Endothelial cell of umbilical vein (primary cell): ENCODE results near the gene RBM17. TPM values are rescaled to one million over a fixed set of nuclear protein-coding genes. Genes with fewer than 3 reads are reported as not detected.

Source experiments
- BruUV-seq: library from RNA; stranded (reverse); fragments of 400-500 nt; replicated peaks from 2 replicates; lab custom pipeline; 2021; lab: Mats Ljungman, UMichigan
- CTCF ChIA-PET: fragments of 300-600, 350-600 bp; sonication (Branson Sonifier 250); formaldehyde crosslinking; loops from one replicate; lab custom pipeline; 2021; ENCODE audit warnings: antibody characterized with exemption, inconsistent platforms; lab: Charles Lee
- POLR2A ChIA-PET: fragments of 300-600, 350-600 bp; sonication (Branson Sonifier 250); formaldehyde crosslinking; loops from one replicate; lab custom pipeline; 2021; ENCODE audit warnings: antibody characterized with exemption, inconsistent platforms; lab: Charles Lee
- DNase-seq: peaks from one replicate; pipeline ENCODE4 v3.0.0-alpha.2; 2011; ENCODE audit warnings: low read depth, low spot score
- FAIRE-seq: peaks from 2 replicates; lab custom pipeline; 2011; peaks lifted over from hg19 to GRCh38; lab: Jason Lieb, UNC
- H2AFZ ChIP-seq: 2 replicates; pipeline ENCODE4 v1.6.0; 2012; ENCODE audit warnings: low read depth, low read length, control low read depth, inconsistent platforms
- H3K27ac ChIP-seq: 2 replicates; pipeline ENCODE4 v1.5.1; 2011; ENCODE audit warnings: low read depth, mild to moderate bottlenecking, control low read depth, low read length, moderate library complexity; ENCODE audit not compliant: insufficient read depth
- H3K27me3 ChIP-seq, 2 experiments: 2 replicates each; pipeline versions ENCODE4 v1.6.0 to v1.6.1; 2011; ENCODE audit warnings: low read length in 2 of 2, mixed read lengths in 1 of 2; ENCODE audit not compliant: control insufficient read depth in 2 of 2, insufficient read depth in 2 of 2
- H3K36me3 ChIP-seq, 2 experiments: 2 replicates in 1 of 2; 3 replicates in 1 of 2; pipeline ENCODE4 v1.5.1; 2011; ENCODE audit warnings: low read length in 2 of 2, mild to moderate bottlenecking in 1 of 2, moderate library complexity in 1 of 2; ENCODE audit not compliant: control insufficient read depth in 2 of 2, insufficient read depth in 2 of 2; ENCODE audit errors: extremely low read depth in 1 of 2
- H3K4me1 ChIP-seq: 3 replicates; pipeline ENCODE4 v1.5.1; 2011; ENCODE audit warnings: mild to moderate bottlenecking, low read length; ENCODE audit not compliant: control insufficient read depth, insufficient read depth; ENCODE audit errors: extremely low read depth
- H3K4me2 ChIP-seq: 2 replicates; pipeline ENCODE4 v1.6.1; 2011; ENCODE audit warnings: low read length, control low read depth, mixed read lengths; ENCODE audit not compliant: insufficient read depth
- H3K4me3 ChIP-seq, 3 experiments: fragments of 200-600 bp in 1 of 3; sonication (generic), shearing (Covaris generic) in 1 of 3; replicated peaks in 1 of 3; 2 replicates each; pipeline ENCODE4 v1.5.1; 2011 to 2016; ENCODE audit warnings: control low read depth in 3 of 3, low read length in 3 of 3, mild to moderate bottlenecking in 2 of 3, inconsistent platforms in 1 of 3, low read depth in 1 of 3, moderate library complexity in 1 of 3; ENCODE audit not compliant: insufficient read depth in 1 of 3
- H3K79me2 ChIP-seq: 2 replicates; pipeline ENCODE4 v1.6.0; 2012; ENCODE audit warnings: low read length, inconsistent platforms; ENCODE audit not compliant: control insufficient read depth, insufficient read depth
- H3K9ac ChIP-seq: replicated peaks from 2 replicates; pipeline ENCODE3; 2011; ENCODE audit warnings: low read length, control low read depth; ENCODE audit not compliant: insufficient read depth; ENCODE audit errors: extremely low read depth
- H3K9me1 ChIP-seq: replicated peaks from 3 replicates; pipeline ENCODE4 v1.6.0; 2011; ENCODE audit warnings: mild to moderate bottlenecking, low read length; ENCODE audit not compliant: control insufficient read depth, insufficient read depth; ENCODE audit errors: extremely low read depth
- H3K9me3 ChIP-seq: replicated peaks from 2 replicates; pipeline ENCODE4 v1.5.1; 2012; ENCODE audit warnings: low read length, inconsistent platforms; ENCODE audit not compliant: control insufficient read depth, insufficient read depth
- H4K20me1 ChIP-seq: replicated peaks from 2 replicates; pipeline ENCODE3; 2011; ENCODE audit warnings: mild to moderate bottlenecking, low read length; ENCODE audit not compliant: control insufficient read depth, insufficient read depth; ENCODE audit errors: extremely low read depth
- CTCF ChIP-seq, 2 donors: IDR thresholded peaks; 1 replicate in 1 of 2; 2 replicates in 1 of 2; pipeline ENCODE4 v1.5.1; 2011; ENCODE audit warnings: low read length in 2 of 2, mild to moderate bottlenecking in 2 of 2, moderate library complexity in 2 of 2, control low read depth in 1 of 2, inconsistent platforms in 1 of 2, low read depth in 1 of 2; ENCODE audit not compliant: insufficient read depth in 1 of 2; ENCODE audit errors: extremely low read depth in 1 of 2
- EZH2 ChIP-seq: IDR thresholded peaks from 2 replicates; pipeline ENCODE4 v1.6.1; 2012; ENCODE audit warnings: borderline replicate concordance, low read depth, mild to moderate bottlenecking, moderate library complexity, low read length, inconsistent platforms; ENCODE audit not compliant: severe bottlenecking
- FOS ChIP-seq: IDR thresholded peaks from 2 replicates; pipeline ENCODE4 v1.6.1; 2011; ENCODE audit warnings: mild to moderate bottlenecking, low read length, moderate library complexity, borderline replicate concordance; ENCODE audit not compliant: insufficient read depth
- GATA2 ChIP-seq: IDR thresholded peaks from 2 replicates; pipeline ENCODE4 v1.7.0; 2011; ENCODE audit warnings: low read depth, mild to moderate bottlenecking, moderate library complexity, mixed read lengths, low read length; ENCODE audit not compliant: insufficient read length, insufficient read depth
- JUN ChIP-seq: IDR thresholded peaks from 2 replicates; pipeline ENCODE4 v1.6.1; 2011; ENCODE audit warnings: borderline replicate concordance, low read depth; ENCODE audit not compliant: insufficient read length, insufficient read depth
- MYC ChIP-seq: IDR thresholded peaks from one replicate; pipeline ENCODE4 v1.6.1; 2011; ENCODE audit warnings: mild to moderate bottlenecking, low read depth, low read length
- POLR2A ChIP-seq: IDR thresholded peaks from 2 replicates; pipeline ENCODE4 v1.6.1; 2012; ENCODE audit warnings: low read depth, mild to moderate bottlenecking, control low read depth, low read length
- POLR2AphosphoS5 ChIP-seq: IDR thresholded peaks from 2 replicates; pipeline ENCODE4 v1.6.1; 2012; ENCODE audit warnings: low read depth, mild to moderate bottlenecking, control low read depth, low read length, moderate library complexity; ENCODE audit not compliant: insufficient read depth
- dilution Hi-C: fragments of 300-500 bp; cut with MboI; formaldehyde crosslinking; loops from one replicate; pipeline ENCODE4 v1.15.0; 2019; ENCODE audit warnings: low sequenced_read_pairs; ENCODE audit not compliant: extremely low pct_ligation_motif_present
- intact Hi-C: fragments of 100-400 bp; cut with micrococcal nuclease; formaldehyde crosslinking; loops from one replicate; pipeline ENCODE4 v1.10.0; 2022
- polyA plus RNA-seq, 4 experiments: library from polyadenylated mRNA; depleted of rRNA in 3 of 4; stranded (reverse) in 3 of 4; unstranded in 1 of 4; fragments of >200 nt; gene quantifications; 2 replicates each; pipeline versions ENCODE4 v1.2.1 to v1.2.3, GENCODE V29; 2011 to 2012; ENCODE audit warnings: missing spikeins in 1 of 4
- total RNA-seq: library from RNA; stranded (reverse); gene quantifications from 2 replicates; pipeline ENCODE4 v1.2.3, GENCODE V29; 2021
- TF ChIP-seq, protein P1 (sequence below): IDR thresholded peaks from 2 replicates; pipeline ENCODE4 v1.6.1; 2011; ENCODE audit not compliant: insufficient read depth, insufficient read length

Gene RBM17
- total and polyA plus RNA-seq, 2 donors (not counting 3 experiments of a cell fraction or from before 2014, with no cell fraction given): 23.1 to 148 TPM

- no peaks in the 10 kb centered on the region for H4K20me1 ChIP-seq
- TF ChIP-seq CTCF (IDR thresholded peaks at IDR 0.05; ENCODE audit: extremely low read depth in 1 of 2, insufficient read depth in 1 of 2, low read depth in 1 of 2, low read length in 2 of 2): no peak
- TF ChIP-seq, protein P1, sequence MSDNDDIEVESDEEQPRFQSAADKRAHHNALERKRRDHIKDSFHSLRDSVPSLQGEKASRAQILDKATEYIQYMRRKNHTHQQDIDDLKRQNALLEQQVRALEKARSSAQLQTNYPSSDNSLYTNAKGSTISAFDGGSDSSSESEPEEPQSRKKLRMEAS: no peak
- intact Hi-C loops: no loop called here
- no peaks in the 10 kb centered on the region for H3K79me2 ChIP-seq
- ChIA-PET CTCF (no interaction called here), POLR2A (no interaction called here)
- FAIRE-seq: no peak
- peaks cover 5% of the 10 kb centered on the region for H3K4me1 ChIP-seq
- no peaks in the 10 kb centered on the region for H3K9me1 ChIP-seq
- dilution Hi-C loops: no loop called here
- H3K4me3 ChIP-seq: no peak overlapping the region
- H3K27me3 ChIP-seq: peaks cover 3 to 4% of the 10 kb centered on the region in 2 experiments
- H3K4me2 ChIP-seq: no peak overlapping the region
- no peak overlapping the region for H2AFZ ChIP-seq
- no peak for DNase-seq
- no peaks in the 10 kb centered on the region for H3K36me3 ChIP-seq
- BruUV-seq: no TSS peak
- H3K27ac ChIP-seq: no peak overlapping the region
- H3K9ac ChIP-seq: no peak overlapping the region
- no peaks in the 10 kb centered on the region for H3K9me3 ChIP-seq
Measured at GRCh38 chr10:6048281-6049030, 40.4 kb upstream of the RBM17 start.

GRCh38 chr10:6049031-6049400 lies 39.8 kb upstream of the RBM17 start:
- intact Hi-C loops: no loop called here
- dilution Hi-C loops: no loop called here
- CTCF ChIA-PET: interaction anchor here (1.2 kb wide), 1 partner anchor 353 kb away, joined by 3 read pairs; no protein-coding TSS in a partner anchor

More at GRCh38 chr10:6049031-6049400, 39.8 kb upstream of the RBM17 start:
- TF ChIP-seq FOS: no peak
- no peak for TF ChIP-seq JUN
- no peak for TF ChIP-seq MYC
- no peak for TF ChIP-seq GATA2
- no peak for TF ChIP-seq CTCF (IDR thresholded peaks at IDR 0.05; ENCODE audit: extremely low read depth in 1 of 2, insufficient read depth in 1 of 2, low read depth in 1 of 2, low read length in 2 of 2)
- TF ChIP-seq POLR2AphosphoS5: no peak
- TF ChIP-seq POLR2A: no peak
- no peak for TF ChIP-seq EZH2
- TF ChIP-seq, protein P1: no peak
- H3K4me2 ChIP-seq: no peak overlapping the region
- DNase-seq (no peak), FAIRE-seq (no peak)
- no peak overlapping the region for H3K9ac ChIP-seq
- no peaks in the 10 kb centered on the region for H3K9me1 ChIP-seq
- no peaks in the 10 kb centered on the region for H4K20me1 ChIP-seq
- peaks cover 9% of the 10 kb centered on the region for H3K4me1 ChIP-seq
- BruUV-seq: no TSS peak
- H3K9me3 ChIP-seq: no peaks in the 10 kb centered on the region
- no peak overlapping the region for H2AFZ ChIP-seq
- no peaks in the 10 kb centered on the region for H3K36me3 ChIP-seq
- POLR2A ChIA-PET: no interaction called here
- no peak overlapping the region for H3K27ac ChIP-seq
- H3K27me3 ChIP-seq: peaks cover 3 to 4% of the 10 kb centered on the region in 2 experiments
- no peak overlapping the region for H3K4me3 ChIP-seq
- H3K79me2 ChIP-seq: no peaks in the 10 kb centered on the region
